H9 (cell line): ENCODE results near the gene CDRT4. TPM values are rescaled to one million over a fixed set of nuclear protein-coding genes. Genes with fewer than 3 reads are reported as not detected.

Experiments
- DNase-seq: peaks from one replicate; pipeline ENCODE4 v3.0.0-alpha.2; 2017
- H2AFZ ChIP-seq: one replicate; pipeline ENCODE4 v1.6.1; 2013; ENCODE audit warnings: mild to moderate bottlenecking, low read length, control low read depth, moderate library complexity
- H2AK5ac ChIP-seq: 2 replicates; pipeline ENCODE4 v1.6.1; 2013; ENCODE audit warnings: low read length, control low read depth, mixed read lengths; ENCODE audit not compliant: insufficient read length
- H2BK120ac ChIP-seq: one replicate; pipeline ENCODE4 v1.6.1; 2013; ENCODE audit warnings: low read depth, mild to moderate bottlenecking, low read length, control low read depth, inconsistent platforms; ENCODE audit not compliant: poor library complexity, severe bottlenecking
- H2BK12ac ChIP-seq: 2 replicates; pipeline ENCODE4 v1.6.1; 2013; ENCODE audit warnings: low read length, control low read depth, mixed read lengths, low read depth; ENCODE audit not compliant: insufficient read length
- H2BK15ac ChIP-seq: 2 replicates; pipeline ENCODE4 v1.6.1; 2013; ENCODE audit warnings: low read depth, low read length, control low read depth
- H2BK20ac ChIP-seq: one replicate; pipeline ENCODE4 v1.6.1; 2013; ENCODE audit warnings: low read depth, mild to moderate bottlenecking, low read length, control low read depth, inconsistent platforms; ENCODE audit not compliant: poor library complexity, severe bottlenecking
- H2BK5ac ChIP-seq: 2 replicates; pipeline ENCODE4 v1.6.1; 2013; ENCODE audit warnings: low read length, control low read depth, mixed read lengths; ENCODE audit not compliant: insufficient read length
- H3K14ac ChIP-seq: 2 replicates; pipeline ENCODE4 v1.6.1; 2013; ENCODE audit warnings: low read length, control low read depth; ENCODE audit not compliant: insufficient read depth
- H3K18ac ChIP-seq: 2 replicates; pipeline ENCODE4 v1.6.1; 2013; ENCODE audit warnings: low read depth, mild to moderate bottlenecking, mixed read lengths, low read length, control low read depth; ENCODE audit not compliant: insufficient read length
- H3K23ac ChIP-seq: 2 replicates; pipeline ENCODE4 v1.6.1; 2013; ENCODE audit warnings: low read length, control low read depth, mixed read lengths, low read depth; ENCODE audit not compliant: insufficient read length
- H3K23me2 ChIP-seq: 2 replicates; pipeline ENCODE4 v1.6.1; 2013; ENCODE audit warnings: low read depth, mild to moderate bottlenecking, mixed read lengths, low read length, control low read depth; ENCODE audit not compliant: insufficient read length, poor library complexity, severe bottlenecking
- H3K27ac ChIP-seq: 2 replicates; pipeline ENCODE4 v1.5.1; 2013; ENCODE audit warnings: low read length, control low read depth, mixed read lengths, low read depth; ENCODE audit not compliant: insufficient read length
- H3K27me3 ChIP-seq: 2 replicates; pipeline ENCODE4 v1.6.1; 2013; ENCODE audit warnings: low read length, control low read depth, inconsistent platforms; ENCODE audit not compliant: insufficient read depth
- H3K4ac ChIP-seq: 2 replicates; pipeline ENCODE4 v1.6.1; 2013; ENCODE audit warnings: low read depth, mild to moderate bottlenecking, control low read depth, inconsistent platforms, low read length, moderate library complexity
- H3K4me1 ChIP-seq: 2 replicates; pipeline ENCODE4 v1.6.1; 2013; ENCODE audit warnings: low read length, control low read depth, inconsistent platforms; ENCODE audit not compliant: insufficient read depth
- H3K4me2 ChIP-seq: 2 replicates; pipeline ENCODE4 v1.6.1; 2013; ENCODE audit warnings: low read length, control low read depth, mixed read lengths; ENCODE audit not compliant: insufficient read length, insufficient read depth
- H3K56ac ChIP-seq: 2 replicates; pipeline ENCODE4 v1.6.1; 2013; ENCODE audit warnings: low read depth, mild to moderate bottlenecking, mixed read lengths, low read length, control low read depth; ENCODE audit not compliant: insufficient read length
- H3K79me1 ChIP-seq: 2 replicates; pipeline ENCODE4 v1.6.1; 2013; ENCODE audit warnings: low read depth, mild to moderate bottlenecking, moderate library complexity, low read length, control low read depth, inconsistent platforms; ENCODE audit not compliant: insufficient read depth, poor library complexity, severe bottlenecking
- H3K79me2 ChIP-seq: 2 replicates; pipeline ENCODE4 v1.6.1; 2013; ENCODE audit warnings: low read length, control low read depth, inconsistent platforms; ENCODE audit not compliant: insufficient read depth
- H3K9ac ChIP-seq: 2 replicates; pipeline ENCODE4 v1.6.1; 2013; ENCODE audit warnings: low read length, control low read depth, mixed read lengths; ENCODE audit not compliant: insufficient read length; ENCODE audit errors: extremely low read depth
- H3K9me3 ChIP-seq: one replicate; pipeline ENCODE4 v1.6.1; 2013; ENCODE audit warnings: low read depth, low read length, inconsistent platforms; ENCODE audit not compliant: control insufficient read depth
- H3T11ph ChIP-seq: one replicate; pipeline ENCODE4 v1.6.1; 2013; ENCODE audit warnings: mild to moderate bottlenecking, low read length, control low read depth, inconsistent platforms
- H4K20me1 ChIP-seq: one replicate; pipeline ENCODE4 v1.6.1; 2013; ENCODE audit not compliant: control insufficient read depth, insufficient read length, insufficient read depth
- H4K5ac ChIP-seq: 2 replicates; pipeline ENCODE4 v1.6.1; 2013; ENCODE audit warnings: low read depth, mild to moderate bottlenecking, mixed read lengths, low read length, control low read depth; ENCODE audit not compliant: insufficient read length
- H4K8ac ChIP-seq: replicated peaks from 2 replicates; pipeline ENCODE4 v1.6.1; 2013; ENCODE audit warnings: low read length, control low read depth, mixed read lengths, low read depth; ENCODE audit not compliant: insufficient read length
- H4K91ac ChIP-seq: 2 replicates; pipeline ENCODE4 v1.6.1; 2013; ENCODE audit warnings: low read depth, mild to moderate bottlenecking, moderate library complexity, mixed read lengths, low read length, control low read depth; ENCODE audit not compliant: insufficient read length
- H3K27ac Mint-ChIP-seq, 3 experiments: 2 replicates in 2 of 3; 3 replicates in 1 of 3; pipeline ENCODE4 v1.8.0; 2020 to 2021; ENCODE audit warnings: mixed read lengths in 3 of 3, mild to moderate bottlenecking in 1 of 3, moderate library complexity in 1 of 3
- H3K27me3 Mint-ChIP-seq: 2 replicates; pipeline ENCODE4 v1.8.0; 2021; ENCODE audit warnings: low read depth, mild to moderate bottlenecking, moderate library complexity, mixed read lengths
- H3K36me3 Mint-ChIP-seq, 3 experiments: 2 replicates in 2 of 3; 3 replicates in 1 of 3; pipeline ENCODE4 v1.8.0; 2020 to 2021; ENCODE audit warnings: low read depth in 3 of 3, mixed read lengths in 3 of 3; ENCODE audit not compliant: insufficient read depth in 1 of 3
- H3K4me1 Mint-ChIP-seq, 2 experiments: 2 replicates each; pipeline ENCODE4 v1.8.0; 2020; ENCODE audit warnings: mixed read lengths in 2 of 2
- H3K4me3 Mint-ChIP-seq, 2 experiments: 2 replicates in 1 of 2; 3 replicates in 1 of 2; pipeline ENCODE4 v1.8.0; 2020 to 2021; ENCODE audit warnings: mild to moderate bottlenecking in 2 of 2, mixed read lengths in 2 of 2, moderate library complexity in 1 of 2
- H3K9me3 Mint-ChIP-seq, 2 experiments: 2 replicates in 1 of 2; 3 replicates in 1 of 2; pipeline ENCODE4 v1.8.0; 2020; ENCODE audit warnings: mild to moderate bottlenecking in 2 of 2, mixed read lengths in 2 of 2, moderate library complexity in 1 of 2
- WGBS: extraction: QIAGEN DNeasy Blood & Tissue Kit; methylation state at CpG from one replicate; pipeline ENCODE4 v1.1.7; 2013; ENCODE audit warnings: missing lambda C conversion rate, low lambda C conversion rate, mixed read lengths; ENCODE audit not compliant: insufficient read length; ENCODE audit errors: extremely low coverage; 5-methylcytosine and 5-hydroxymethylcytosine counted together
- total RNA-seq: library from RNA; stranded (reverse); gene quantifications from 2 replicates; pipeline ENCODE4 v1.2.1, GENCODE V29; 2021
- TF ChIP-seq, protein P1 (sequence below): fragments of 200-600 bp; sonication (generic); conservative IDR thresholded peaks from 3 replicates; pipeline ENCODE4 v1.8.0; 2021; ENCODE audit warnings: antibody characterized with exemption, mild to moderate bottlenecking

The CDRT4 gene
- total RNA-seq, 1 experiment from 2014 or later = 3.8 TPM

DNA sequence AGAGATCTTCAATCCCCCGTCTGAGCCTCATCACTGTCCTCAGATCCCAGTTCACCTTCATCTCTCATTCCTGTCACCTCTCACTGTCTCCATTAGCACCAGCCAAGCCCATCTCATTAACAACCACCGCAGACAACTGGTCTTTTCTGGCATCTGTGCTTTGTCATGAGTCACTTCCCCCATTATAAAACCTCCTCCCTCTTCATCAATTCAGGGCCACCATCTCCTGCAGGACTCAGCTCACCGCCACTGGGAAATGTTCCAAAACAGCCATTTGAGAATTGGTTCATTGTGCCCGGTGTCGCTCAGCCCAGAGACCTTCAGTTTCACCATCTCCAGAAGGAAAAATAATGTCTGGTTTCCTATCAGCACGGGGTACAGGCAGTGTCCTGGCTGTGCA, 69.1 kb downstream of the CDRT4 start:
- Histone ChIP-seq H3K27me3 (no peaks in the 10 kb centered on the region), H2BK5ac (no peak overlapping the region), H3K79me1 (no peaks in the 10 kb centered on the region), H4K5ac (no peak overlapping the region), H3K56ac (no peak overlapping the region), H3K9ac (no peak overlapping the region), H3K18ac (no peak overlapping the region), H3K4me2 (no peak overlapping the region), H2AFZ (no peak overlapping the region), H2BK120ac (no peak overlapping the region), H4K20me1 (no peaks in the 10 kb centered on the region), H3K4ac (no peak overlapping the region), H3K79me2 (no peaks in the 10 kb centered on the region), H3K9me3 (no peaks in the 10 kb centered on the region), H3T11ph (no peak overlapping the region), H4K8ac (no peak overlapping the region), H3K14ac (no peak overlapping the region), H3K4me1 (no peaks in the 10 kb centered on the region), H4K91ac (no peak overlapping the region), H3K27ac (no peak overlapping the region), H2AK5ac (no peak overlapping the region), H2BK15ac (no peak overlapping the region), H2BK20ac (no peak overlapping the region), H2BK12ac (no peak overlapping the region), H3K23me2 (no peaks in the 10 kb centered on the region), H3K23ac (no peak overlapping the region)
- no peaks in the 10 kb centered on the region for H3K36me3 Mint-ChIP-seq
- H3K4me1 Mint-ChIP-seq = peaks cover 3 to 4% of the 10 kb centered on the region in 2 experiments; a peak in 2 of 4 replicates
- peaks cover 2% of the 10 kb centered on the region for H3K27me3 Mint-ChIP-seq
- TF ChIP-seq, protein P1, sequence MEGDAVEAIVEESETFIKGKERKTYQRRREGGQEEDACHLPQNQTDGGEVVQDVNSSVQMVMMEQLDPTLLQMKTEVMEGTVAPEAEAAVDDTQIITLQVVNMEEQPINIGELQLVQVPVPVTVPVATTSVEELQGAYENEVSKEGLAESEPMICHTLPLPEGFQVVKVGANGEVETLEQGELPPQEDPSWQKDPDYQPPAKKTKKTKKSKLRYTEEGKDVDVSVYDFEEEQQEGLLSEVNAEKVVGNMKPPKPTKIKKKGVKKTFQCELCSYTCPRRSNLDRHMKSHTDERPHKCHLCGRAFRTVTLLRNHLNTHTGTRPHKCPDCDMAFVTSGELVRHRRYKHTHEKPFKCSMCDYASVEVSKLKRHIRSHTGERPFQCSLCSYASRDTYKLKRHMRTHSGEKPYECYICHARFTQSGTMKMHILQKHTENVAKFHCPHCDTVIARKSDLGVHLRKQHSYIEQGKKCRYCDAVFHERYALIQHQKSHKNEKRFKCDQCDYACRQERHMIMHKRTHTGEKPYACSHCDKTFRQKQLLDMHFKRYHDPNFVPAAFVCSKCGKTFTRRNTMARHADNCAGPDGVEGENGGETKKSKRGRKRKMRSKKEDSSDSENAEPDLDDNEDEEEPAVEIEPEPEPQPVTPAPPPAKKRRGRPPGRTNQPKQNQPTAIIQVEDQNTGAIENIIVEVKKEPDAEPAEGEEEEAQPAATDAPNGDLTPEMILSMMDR = no peak
- H3K4me3 Mint-ChIP-seq = no peak overlapping the region
- no CpG with 5 or more reads among the region's 6 CpGs for WGBS
- no peaks in the 10 kb centered on the region for H3K9me3 Mint-ChIP-seq
- DNase-seq = no peak
- H3K27ac Mint-ChIP-seq = no peak overlapping the region; a peak in 1 of 7 replicates
